HG02588 (cell line): ENCODE measurements around the gene NKX2-2.

Source experiments
- ATAC-seq: cut with Tn5 transposase; IDR thresholded peaks from one replicate; pipeline ENCODE4 v1.9.1; 2021; ENCODE audit warnings: mild to moderate bottlenecking, moderate library complexity; ENCODE audit not compliant: unreplicated experiment

NKX2-2 gene

GRCh38 chr20:21522481-21523280 is 8.8 kb upstream of the NKX2-2 start:
- no peak for ATAC-seq

GRCh38 chr20:21521596-21522480 is 8.0 kb upstream of the NKX2-2 start:
- no peak for ATAC-seq

- no peak for ATAC-seq
Observed at GRCh38 chr20:21520702-21521595, 7.1 kb upstream of the NKX2-2 start.

- ATAC-seq, result no peak
Observed at GRCh38 chr20:21519136-21519584, 5.3 kb upstream of the NKX2-2 start.

GRCh38 chr20:21518292-21518991 is 4.6 kb upstream of the NKX2-2 start:
- no peak for ATAC-seq

- no peak for ATAC-seq
Observed at GRCh38 chr20:21517566-21518277, 3.9 kb upstream of the NKX2-2 start.

GRCh38 chr20:21516861-21517565 is 3.1 kb upstream of the NKX2-2 start:
- ATAC-seq, result no peak

- ATAC-seq, result no peak
Observed at GRCh38 chr20:21516180-21516567, 2.3 kb upstream of the NKX2-2 start.

- no peak for ATAC-seq
Observed at GRCh38 chr20:21515300-21516179, 1.7 kb upstream of the NKX2-2 start.

GRCh38 chr20:21514553-21515251 is 838 bp upstream of the NKX2-2 start:
- no peak for ATAC-seq

GRCh38 chr20:21513181-21513663 is 642 bp downstream of the NKX2-2 start:
- ATAC-seq, result no peak

- no peak for ATAC-seq
Observed at GRCh38 chr20:21512634-21513180, 1.2 kb downstream of the NKX2-2 start.

- ATAC-seq, result no peak
Observed at GRCh38 chr20:21511850-21512633, 1.8 kb downstream of the NKX2-2 start.

- ATAC-seq, result no peak
Observed at GRCh38 chr20:21511485-21511849, 2.4 kb downstream of the NKX2-2 start.

GRCh38 chr20:21510414-21511384 is 3.2 kb downstream of the NKX2-2 start:
- ATAC-seq, result no peak
